SIG-M5 (cell line): ENCODE results near the gene COQ8A.
"Not testable (repeated sequence)": the region's sequence is repeated elsewhere in the genome, so short reads cannot be mapped to it uniquely, and the experiment has no call there.

Experiments
- DNase-seq: peaks from one replicate; lab custom pipeline; 2025; lab: John Stamatoyannopoulos, UW

The COQ8A gene

DNA sequence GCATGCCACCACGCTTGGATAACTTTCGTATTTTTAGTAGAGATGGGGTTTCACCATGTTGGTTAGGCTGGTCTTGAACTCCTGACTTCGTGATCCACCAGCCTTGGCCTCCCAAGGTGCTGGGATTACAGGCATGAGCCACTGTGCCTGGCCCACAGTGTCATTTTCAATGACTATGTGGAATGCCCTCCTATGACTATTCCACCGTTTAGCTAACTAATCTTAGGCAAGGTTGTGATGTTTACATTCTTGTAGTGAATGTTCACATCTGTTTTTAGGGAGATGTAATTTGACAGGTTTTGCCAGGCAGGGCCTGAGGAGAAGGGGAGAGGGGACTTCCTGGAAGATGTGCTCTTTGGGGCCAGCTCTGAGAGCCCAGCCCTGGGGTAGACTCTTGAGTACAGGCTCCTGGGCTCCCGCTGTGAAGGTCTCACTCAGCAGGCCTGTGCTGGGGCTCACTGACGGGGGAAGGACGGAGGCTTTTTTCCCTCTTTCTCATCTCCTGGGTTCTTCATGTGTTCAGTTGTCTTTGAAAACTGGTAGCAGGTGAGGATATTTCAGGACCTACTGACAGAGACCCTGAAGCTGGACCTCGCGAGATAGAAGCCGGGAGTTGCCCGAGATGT lies 13.2 kb downstream of the COQ8A start:
- DNase-seq, result no peak

DNA sequence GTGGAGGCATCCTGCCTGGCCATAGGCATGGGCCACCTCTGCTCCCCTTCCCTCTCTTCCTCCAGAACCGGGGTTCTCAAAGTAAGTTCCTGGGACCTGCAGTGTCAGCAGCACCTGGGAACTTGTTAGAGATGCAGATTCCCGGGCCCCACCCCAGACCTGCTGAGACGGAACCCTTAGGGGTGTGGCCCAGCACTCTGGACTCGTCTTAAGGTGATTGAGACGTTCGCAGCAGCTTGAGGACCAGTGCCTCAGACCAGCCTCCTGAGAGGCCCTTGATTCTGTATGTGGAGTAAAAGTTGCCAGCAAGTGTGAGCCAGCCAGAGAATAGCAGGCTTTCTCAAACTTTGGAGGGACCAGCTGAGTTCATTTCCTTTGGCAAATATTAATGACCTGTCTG lies 14.2 kb downstream of the COQ8A start:
- DNase-seq, result no peak

DNA sequence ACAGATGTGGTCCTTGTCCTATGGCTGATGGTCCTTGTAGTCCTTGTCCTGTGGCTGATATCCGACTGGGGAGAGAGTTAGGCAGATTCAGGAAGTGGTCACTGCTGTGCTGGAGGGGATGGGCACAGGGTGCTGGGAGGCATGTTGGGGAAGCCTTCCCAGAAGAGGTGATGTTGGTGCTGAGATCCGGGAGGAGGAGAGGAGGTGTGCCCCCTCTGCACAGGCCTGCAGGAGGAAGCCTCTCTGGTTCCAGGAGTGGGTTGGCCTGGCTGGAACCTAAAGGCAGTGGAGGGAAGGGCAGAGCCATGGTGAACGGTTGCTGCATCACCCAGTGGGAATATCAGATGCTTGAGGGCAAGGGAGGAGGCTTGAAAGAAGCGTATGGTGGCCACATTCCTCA lies 14.7 kb downstream of the COQ8A start:
- DNase-seq, result no peak

- DNase-seq, result not testable (repeated sequence)
Observed at GRCh38 chr1:226955857-226956256, 15.8 kb downstream of the COQ8A start.

DNA sequence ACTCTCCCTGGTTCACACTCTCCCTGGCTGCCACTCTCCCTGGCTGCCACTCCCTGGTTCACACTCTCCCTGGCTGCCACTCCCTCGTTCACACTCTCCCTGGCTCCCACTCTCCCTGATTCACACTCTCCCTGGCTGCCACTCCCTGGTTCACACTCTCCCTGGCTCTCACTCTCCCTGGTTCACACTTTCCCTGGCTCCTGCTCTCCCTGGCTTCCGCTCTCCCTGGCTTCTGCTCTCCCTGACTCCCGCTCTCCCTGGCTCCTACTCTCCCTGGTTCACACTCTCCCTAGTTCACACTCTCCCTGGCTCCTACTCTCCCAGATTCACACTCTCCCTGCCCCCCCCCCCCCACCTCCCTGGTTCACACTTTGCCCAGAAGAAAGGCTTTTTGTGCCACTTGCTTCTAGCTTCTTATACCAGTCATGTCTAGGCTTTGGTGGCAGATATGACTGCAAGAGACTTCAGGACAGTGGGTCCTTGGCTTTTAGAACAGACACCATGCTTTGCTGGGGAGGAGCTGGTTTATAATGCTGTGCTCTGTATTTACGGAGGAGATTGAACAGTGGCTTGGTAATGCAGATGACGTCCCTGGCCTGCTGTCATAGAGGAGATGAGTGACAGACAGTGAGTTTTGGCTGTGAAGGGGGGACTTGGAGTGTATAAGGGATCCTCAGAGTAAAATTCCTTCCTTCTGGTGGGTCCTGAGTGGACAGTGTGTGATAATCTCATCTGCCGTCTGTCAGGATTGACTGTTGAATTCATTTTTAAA lies 17.0 kb downstream of the COQ8A start:
- no peak for DNase-seq

GRCh38 chr1:226957714-226958113 lies 17.6 kb downstream of the COQ8A start:
- DNase-seq, result no peak

DNA sequence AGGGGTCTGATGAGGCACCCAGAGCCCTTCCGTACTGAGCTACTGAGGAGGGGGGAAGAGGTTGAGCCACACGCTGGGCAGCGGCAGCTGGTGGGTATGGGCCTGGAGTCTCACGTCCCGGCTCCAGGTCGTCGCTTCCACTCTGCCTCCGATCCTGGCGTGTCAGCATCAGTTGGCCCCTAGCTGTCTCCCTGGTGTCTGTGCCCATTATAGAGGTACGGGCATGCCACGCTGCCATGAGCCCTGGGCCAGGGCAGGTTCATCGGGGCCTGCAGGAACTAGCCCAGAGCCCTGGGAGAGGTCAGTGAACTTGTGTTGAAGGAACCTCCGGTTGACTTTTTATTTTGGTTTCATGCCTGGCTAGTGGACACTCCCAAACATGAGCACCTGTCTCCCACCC lies 18.2 kb downstream of the COQ8A start:
- no peak for DNase-seq

DNA sequence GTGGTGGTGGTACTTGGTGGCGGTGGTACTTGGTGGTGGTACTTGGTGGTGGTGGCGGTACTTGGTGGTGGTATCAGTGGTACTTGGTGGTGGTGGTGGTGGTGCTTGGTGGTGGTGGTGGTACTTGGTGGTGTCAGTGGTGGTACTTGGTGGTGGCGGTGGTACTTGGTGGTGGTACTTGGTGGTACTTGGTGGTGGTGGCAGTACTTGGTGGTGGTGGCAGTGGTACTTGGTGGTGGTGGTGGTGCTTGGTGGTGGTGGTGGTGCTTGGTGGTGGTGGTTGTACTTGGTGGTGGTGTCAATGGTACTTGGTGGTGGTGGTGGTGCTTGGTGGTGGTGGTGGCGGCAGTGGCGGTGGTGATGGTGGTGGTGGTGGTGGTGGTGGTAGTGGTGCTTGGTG lies 20.2 kb downstream of the COQ8A start:
- DNase-seq, result no peak

DNA sequence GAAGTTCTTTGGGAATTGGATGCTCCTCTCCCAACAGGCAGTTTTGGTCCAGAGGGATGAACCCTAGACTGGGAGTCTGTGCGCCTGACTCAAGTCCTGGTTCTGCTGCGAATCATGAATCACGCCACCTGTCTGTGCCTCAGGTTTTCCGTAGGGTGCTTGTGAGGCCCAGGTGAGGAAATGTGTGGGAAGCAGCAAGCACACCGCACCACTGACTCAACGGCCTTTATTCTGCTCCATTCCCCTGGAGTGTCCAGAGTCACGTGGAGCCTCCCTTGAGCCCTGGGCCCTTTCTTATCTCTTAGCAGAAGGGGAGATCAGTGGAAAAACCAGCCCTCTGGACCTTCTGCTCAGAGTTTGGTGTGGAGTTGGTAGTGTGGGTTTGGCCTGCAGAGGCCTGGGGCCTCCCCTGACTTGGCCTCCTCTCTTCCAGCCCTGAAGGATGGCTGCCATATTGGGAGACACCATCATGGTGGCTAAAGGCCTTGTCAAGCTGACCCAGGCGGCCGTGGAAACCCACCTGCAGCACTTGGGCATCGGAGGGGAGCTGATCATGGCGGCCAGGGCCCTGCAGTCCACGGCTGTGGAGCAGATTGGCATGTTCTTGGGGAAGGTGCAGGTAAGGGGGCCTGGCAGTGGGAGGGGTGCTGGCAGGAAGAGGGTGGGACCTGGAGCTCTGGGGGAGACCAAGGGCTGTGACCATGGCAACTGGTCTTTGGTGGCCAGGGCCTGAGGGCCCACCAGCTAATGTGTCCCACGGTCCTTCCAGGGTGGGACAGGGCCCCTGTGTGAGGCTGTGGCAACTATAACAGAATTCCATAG lies 21.1 kb downstream of the COQ8A start:
- no peak for DNase-seq

- DNase-seq, result no peak
Observed at GRCh38 chr1:226962421-226963391, 22.6 kb downstream of the COQ8A start.

DNA sequence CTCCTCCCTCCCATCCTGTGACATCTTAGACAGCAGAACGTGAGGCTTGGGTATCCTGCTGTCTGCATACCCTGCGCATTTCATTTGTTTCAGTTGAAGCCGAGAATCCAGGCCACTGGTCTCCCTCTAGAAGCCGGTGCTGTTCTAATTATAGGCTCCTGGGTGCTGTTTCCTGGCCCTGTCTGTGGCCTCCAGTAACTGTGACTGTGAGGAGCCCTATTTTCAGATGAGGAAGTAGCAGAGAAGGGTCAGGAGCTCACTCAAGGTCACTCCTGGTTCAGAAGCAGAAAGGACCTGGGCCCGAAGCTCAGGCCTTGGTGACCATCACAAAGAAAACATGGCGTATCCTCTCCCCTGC lies 24.0 kb downstream of the COQ8A start:
- DNase-seq, result no peak

GRCh38 chr1:226964611-226965486 lies 24.8 kb downstream of the COQ8A start:
- DNase-seq, result no peak

GRCh38 chr1:226965581-226966440 lies 25.7 kb downstream of the COQ8A start:
- DNase-seq, result no peak

- DNase-seq, result no peak
Observed at GRCh38 chr1:226966683-226967082, 26.6 kb downstream of the COQ8A start.

GRCh38 chr1:226967665-226968064 lies 27.6 kb downstream of the COQ8A start:
- DNase-seq, result no peak

DNA sequence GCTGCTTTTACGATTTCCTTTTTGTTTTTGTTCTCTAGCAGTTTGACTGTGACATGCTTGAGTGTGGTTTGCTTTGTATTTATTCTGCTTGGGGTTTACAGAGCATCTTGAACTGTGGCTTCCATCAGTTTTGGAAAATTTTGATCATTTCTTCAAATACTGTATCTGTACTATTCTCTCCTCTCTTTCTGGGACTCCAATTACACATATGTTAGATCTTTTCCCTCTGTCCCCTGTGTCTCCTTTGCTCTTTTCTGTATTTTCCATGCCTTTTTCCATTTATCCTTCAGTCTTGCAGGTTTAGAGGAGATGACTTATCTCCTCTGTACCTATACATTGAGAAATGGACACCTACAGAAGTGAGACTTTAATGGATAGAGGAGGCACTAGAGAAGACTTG lies 31.7 kb downstream of the COQ8A start:
- DNase-seq, result no peak

DNA sequence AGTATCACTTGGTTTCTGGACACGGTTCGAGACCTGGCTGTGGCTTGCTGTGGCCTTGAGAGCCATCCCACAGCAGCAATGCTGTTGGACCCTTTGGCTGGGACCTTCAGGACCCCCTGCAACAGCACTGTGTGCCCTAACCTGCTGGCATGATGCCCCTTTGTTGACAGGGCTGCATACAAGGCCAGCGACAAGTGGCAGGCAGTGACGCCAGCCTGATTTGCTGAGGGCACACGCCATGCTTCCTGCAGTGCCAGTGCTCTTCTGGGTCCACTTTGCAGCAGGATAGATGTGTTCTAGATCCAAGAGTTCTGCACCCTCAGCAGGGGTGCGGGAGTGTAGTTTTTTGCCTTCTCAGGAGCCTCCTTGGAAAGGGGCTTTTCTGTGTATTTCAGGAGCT lies 32.8 kb downstream of the COQ8A start:
- DNase-seq, result no peak

- no peak for DNase-seq
Observed at GRCh38 chr1:226973371-226973897, 33.3 kb downstream of the COQ8A start.

DNA sequence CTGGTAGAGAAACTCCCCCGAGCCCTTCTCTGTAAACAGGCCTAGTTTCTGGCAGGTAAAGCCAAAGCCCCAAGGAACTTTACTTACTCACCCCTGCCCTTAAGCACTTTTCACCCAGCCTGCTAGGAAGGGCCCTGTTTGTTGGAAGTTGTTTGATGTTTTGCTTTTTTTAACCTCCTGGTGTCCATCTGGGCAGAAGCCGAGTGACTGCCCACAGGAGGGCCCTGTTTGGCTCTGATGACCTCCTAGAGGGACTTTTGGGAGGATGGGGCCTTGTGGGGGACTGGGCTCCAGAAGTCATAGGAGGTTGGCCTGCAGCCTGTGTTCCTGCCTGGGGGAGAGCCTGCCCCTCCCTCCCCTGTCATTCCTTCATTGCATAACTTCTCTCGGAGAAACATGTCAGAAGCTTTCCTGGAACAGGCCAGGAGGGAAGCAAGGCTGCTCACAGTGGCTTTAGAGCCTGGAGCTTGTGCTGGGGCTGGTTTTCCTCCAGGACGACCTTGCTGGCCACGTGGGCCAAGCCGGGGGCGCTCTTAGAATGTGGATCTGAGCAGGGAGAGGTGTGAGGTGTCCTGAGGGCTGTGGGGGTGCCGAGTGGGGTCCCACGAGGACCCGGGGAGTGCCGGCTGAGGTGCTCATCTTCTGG lies 33.9 kb downstream of the COQ8A start:
- no peak for DNase-seq
